Measurements from ENCODE around the gene TRHDE.

Gene TRHDE

GRCh38 chr12:72272091-72272661 is at the start of gene TRHDE:
Gene TRHDE (plus strand): TSS chr12:72272370. CDS start chr12:72272644, 274 bp downstream.
- no peak for DNase-seq

- DNase-seq, result no peak
These were observed 45.7 kb upstream of the TRHDE start for GRCh38 chr12:72226510-72226909.

GRCh38 chr12:72228424-72228823 is 43.7 kb upstream of the TRHDE start:
- no peak for DNase-seq

- DNase-seq, result no peak
These were observed 41.6 kb upstream of the TRHDE start for GRCh38 chr12:72230589-72230988.

GRCh38 chr12:72234886-72235285 is 37.3 kb upstream of the TRHDE start:
- no peak for DNase-seq

- no peak for DNase-seq
These were observed 36.0 kb upstream of the TRHDE start for GRCh38 chr12:72236071-72236705.

GRCh38 chr12:72241552-72241951 is 30.6 kb upstream of the TRHDE start:
- DNase-seq, result no peak

- no peak for DNase-seq
These were observed 29.2 kb upstream of the TRHDE start for GRCh38 chr12:72242946-72243345.

- DNase-seq, result no peak
These were observed 25.8 kb upstream of the TRHDE start for GRCh38 chr12:72246370-72246769.

- DNase-seq, result no peak
These were observed 21.8 kb upstream of the TRHDE start for GRCh38 chr12:72250346-72250745.

- DNase-seq, result no peak
These were observed 15.4 kb upstream of the TRHDE start for GRCh38 chr12:72256725-72257124.

GRCh38 chr12:72261885-72262284 is 10.3 kb upstream of the TRHDE start:
- DNase-seq, result no peak

GRCh38 chr12:72264548-72265175 is 7.5 kb upstream of the TRHDE start:
- no peak for DNase-seq

GRCh38 chr12:72267974-72268373 is 4.2 kb upstream of the TRHDE start:
- DNase-seq, result no peak

GRCh38 chr12:72268386-72268785 is 3.8 kb upstream of the TRHDE start:
- no peak for DNase-seq

GRCh38 chr12:72269491-72269890 is 2.7 kb upstream of the TRHDE start:
- no peak for DNase-seq

GRCh38 chr12:72270246-72270645 is 1.9 kb upstream of the TRHDE start:
- no peak for DNase-seq

- DNase-seq, result no peak
These were observed 1.2 kb upstream of the TRHDE start for GRCh38 chr12:72270961-72271360.

GRCh38 chr12:72271451-72272090 is 599 bp upstream of the TRHDE start:
- DNase-seq, result no peak

- DNase-seq, result no peak
These were observed 745 bp downstream of the TRHDE start for GRCh38 chr12:72272731-72273498.

- no peak for DNase-seq
These were observed 1.3 kb downstream of the TRHDE start for GRCh38 chr12:72273499-72273837.

GRCh38 chr12:72273851-72274351 is 1.7 kb downstream of the TRHDE start:
- DNase-seq, result no peak

- DNase-seq, result no peak
These were observed 2.8 kb downstream of the TRHDE start for GRCh38 chr12:72274931-72275330.

Measured in activated CD4-positive, CD25-positive, alpha-beta regulatory T cell treated with anti-CD3 and anti-CD28 coated beads, Interleukin-2, amount 50 U/mL, for 72 hours (primary cell).